Lung microvascular endothelial cell (primary cell): ENCODE measurements around the gene PSMD13. TPM values are rescaled to one million over a fixed set of nuclear protein-coding genes. Genes with fewer than 3 reads are reported as not detected.
A peak's percentile ranks its signal among the peaks of the same experiment; 100 is the strongest.

ENCODE experiments used
- DNase-seq, 2 donors: peaks; one replicate each; pipeline versions ENCODE4 v3.0.0 to v3.0.0-alpha.2; 2010; ENCODE audit warnings: low read depth in 2 of 2
- total RNA-seq: library from RNA; depleted of rRNA; stranded (reverse); fragments of >200 nt; gene quantifications from 2 replicates; pipeline ENCODE4 v1.2.1, GENCODE V29; 2014

PSMD13 gene
- total RNA-seq, 1 donor from 2014 or later, result 141 TPM

GRCh38 chr11:287821-288477, 51.2 kb downstream of the PSMD13 start:
- DNase-seq, result no peak

DNA sequence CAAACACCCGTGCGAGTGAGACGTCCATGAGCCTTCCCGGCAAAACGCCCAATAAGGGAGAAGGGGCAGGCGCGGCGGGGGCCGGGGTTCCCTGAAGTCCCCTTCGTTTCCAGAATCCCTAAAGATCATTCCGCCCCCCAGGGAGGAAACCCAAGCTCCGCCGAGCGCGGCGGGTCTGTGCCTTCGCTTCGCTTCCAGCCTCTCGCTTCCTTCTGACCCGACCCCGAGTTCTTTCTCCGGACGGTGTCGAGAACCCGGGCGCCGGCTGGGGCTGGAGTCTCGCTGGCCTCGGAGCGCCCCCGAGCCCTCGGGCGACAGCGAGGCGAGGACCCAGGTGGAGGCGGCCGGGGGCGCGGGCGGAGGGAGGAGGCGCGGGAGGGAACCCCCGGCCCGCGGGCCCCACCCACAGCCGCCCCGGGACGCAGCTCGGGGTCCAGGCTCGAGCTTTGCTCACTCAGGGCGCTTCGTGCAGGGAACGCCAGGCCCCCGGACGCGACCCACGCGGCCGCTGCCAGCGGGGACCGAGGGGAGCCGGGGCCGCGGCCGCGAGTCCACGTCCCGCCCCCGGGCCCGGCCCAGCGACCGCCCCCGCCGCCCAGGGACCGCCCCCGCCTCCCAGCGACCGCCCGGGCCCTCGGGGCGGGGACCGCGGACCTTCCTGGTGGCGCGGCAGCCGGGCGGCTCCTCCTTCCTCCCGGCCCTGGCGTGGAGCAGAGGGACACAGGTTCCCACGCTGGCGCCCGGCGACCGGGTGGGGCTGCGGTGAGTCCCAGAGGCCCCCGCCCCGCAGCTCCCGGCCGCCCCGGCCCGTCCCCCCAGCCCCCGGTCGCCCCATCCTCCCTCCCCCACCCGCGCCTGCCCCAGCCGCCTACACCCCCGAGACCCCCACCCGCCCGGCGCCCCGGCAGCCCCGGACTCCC, 52.0 kb downstream of the PSMD13 start, which contains the start of gene PGGHG:
Gene PGGHG, plus strand, starts transcription at position 649 of the 920 bp plus-strand sequence. CDS start 691 bp downstream, outside the sequence.
- peak; percentile 33 to 64 for DNase-seq

DNA sequence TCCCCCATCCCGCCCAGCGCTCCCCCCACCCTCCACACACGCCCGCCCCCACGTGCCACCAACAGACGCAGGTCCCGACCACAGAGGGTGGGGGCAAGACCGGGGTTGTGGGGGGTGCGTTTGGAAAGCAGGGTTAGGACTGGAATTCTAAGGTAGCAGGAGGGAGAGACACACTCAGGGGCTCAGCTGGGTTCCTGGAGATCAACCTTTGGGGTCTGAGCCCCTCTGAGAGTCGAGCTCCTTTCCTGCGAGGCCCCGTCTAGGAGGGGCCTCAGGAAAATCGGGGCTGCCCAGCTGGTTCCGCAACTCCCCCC, 52.6 kb downstream of the PSMD13 start:
- DNase-seq, result no peak

DNA sequence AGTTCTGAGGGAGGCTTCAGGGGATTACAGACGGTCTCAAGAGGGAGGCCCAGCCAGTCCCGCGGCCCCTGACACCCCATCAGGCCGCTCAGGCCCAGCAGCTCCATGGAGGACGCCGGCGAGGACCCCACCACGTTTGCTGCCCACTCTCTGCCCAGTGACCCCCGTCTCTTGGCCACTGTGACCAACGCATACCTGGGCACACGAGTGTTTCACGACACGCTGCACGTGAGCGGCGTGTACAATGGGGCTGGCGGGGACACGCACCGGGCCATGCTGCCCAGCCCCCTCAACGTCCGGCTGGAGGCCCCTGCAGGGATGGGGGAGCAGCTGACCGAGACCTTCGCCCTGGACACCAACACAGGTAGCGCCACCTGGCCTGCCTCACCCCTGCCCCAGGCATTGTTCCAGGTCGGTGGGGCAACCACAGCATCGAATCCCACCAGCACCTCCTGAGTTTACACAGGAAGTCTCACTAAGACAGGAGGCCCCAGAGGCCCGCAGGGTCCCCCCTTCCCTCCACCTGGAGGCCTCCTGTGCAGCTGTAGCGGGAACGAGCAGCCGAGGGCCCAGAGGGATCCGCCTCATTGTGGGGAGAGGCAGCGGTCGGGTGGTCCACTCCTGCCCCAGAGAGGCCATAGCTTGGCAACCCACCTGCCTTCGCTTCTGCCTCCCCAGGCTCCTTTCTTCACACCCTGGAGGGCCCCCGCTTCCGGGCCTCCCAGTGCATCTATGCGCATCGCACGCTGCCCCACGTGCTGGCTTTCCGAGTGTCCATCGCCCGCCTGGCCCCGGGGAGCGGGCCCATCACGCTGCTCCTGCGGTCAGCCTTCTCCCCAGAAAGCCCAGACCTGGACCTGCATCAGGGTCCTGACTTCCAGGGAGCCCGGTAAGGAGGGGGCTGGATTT, 53.2 kb downstream of the PSMD13 start:
- no peak for DNase-seq

DNA sequence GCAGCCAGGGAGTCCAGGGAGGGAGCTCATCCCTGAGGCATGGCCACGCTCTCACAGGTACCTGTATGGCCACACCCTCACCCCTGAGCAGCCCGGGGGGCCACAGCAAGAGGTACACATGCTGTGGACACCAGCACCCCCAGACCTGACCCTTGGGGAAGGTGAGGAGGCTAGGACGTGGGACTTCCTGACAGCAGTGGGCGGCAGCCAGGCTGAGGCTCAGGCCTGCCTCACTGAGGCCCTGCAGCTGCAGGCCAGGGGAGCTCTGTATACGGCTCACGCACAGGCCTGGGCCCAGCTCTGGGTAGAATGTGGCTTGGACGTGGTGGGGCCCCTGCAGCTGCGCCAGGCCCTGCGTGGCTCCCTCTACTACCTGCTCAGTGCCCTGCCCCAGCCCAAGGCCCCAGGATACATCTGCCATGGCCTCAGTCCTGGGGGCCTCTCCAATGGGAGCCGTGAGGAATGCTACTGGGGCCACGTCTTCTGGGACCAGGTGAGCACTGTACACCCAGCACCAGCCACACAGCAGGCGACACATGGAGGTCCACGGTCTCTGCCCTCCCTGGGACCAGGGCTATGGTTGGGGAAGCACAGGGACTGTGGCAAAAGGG, 54.0 kb downstream of the PSMD13 start:
- DNase-seq, result no peak

- DNase-seq, result no peak
Observed at GRCh38 chr11:291281-292210, 54.8 kb downstream of the PSMD13 start.

DNA sequence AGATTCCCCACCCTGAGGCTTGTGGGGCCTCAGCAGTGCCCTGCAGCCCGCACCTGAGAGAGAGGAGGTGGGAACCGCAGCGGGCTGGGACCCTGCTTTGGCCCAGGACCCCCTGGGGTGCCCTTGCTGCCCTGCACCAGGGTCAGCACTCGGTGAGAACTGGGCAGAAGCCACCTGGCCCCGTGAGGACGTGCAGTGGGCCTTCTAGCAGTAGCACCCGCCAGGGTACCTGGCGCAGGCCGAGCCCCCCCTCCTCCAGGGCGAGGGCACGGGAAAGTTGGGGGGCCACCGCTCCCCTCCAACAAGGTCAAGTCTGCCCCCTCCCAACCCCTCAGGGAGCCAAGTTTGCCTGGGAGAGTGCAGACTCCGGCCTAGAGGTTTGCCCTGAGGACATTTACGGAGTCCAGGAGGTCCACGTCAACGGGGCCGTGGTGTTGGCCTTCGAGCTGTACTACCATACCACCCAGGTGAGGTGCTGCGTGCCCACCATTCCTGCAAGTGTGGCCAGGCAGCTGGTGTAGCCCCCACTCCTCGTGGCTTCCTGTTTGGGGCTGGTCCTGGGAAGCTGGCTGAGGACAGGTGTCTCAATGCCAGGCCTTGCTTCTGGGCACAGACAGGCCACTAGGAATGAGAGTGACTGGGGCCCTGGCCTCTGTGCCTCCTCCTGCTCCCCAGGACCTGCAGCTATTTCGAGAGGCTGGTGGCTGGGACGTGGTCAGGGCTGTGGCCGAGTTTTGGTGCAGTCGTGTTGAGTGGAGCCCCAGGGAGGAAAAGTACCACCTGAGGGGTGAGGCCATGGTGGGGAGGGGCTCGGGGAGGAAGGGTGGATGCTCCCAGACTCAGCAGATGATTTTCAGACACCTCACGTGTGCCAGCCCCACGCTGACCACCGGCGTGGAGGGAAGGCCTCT, 55.7 kb downstream of the PSMD13 start:
- no peak for DNase-seq

DNA sequence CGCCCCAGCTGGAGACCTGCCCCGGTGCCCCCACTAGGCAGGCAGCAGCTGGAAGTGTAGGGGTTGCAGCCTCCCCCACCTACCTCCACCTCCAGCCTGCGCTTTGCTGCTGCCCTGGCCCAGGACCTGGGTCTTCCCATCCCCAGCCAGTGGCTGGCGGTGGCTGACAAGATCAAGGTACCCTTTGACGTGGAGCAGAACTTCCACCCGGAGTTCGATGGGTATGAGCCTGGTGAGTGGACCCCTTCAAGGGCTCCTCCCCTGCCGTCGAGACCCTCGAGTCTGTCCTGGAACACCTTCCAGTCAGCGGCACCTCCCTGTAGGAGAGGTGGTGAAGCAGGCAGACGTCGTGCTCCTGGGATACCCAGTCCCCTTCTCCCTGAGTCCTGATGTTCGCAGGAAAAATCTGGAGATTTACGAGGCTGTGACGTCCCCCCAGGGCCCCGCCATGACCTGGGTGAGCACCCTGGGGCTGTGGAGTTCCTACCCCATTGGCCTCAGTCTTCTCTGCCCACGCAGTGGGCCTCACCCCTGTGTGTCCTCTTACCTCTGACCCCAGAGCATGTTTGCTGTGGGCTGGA, 56.6 kb downstream of the PSMD13 start:
- DNase-seq, result no peak

GRCh38 chr11:293852-294661, 57.3 kb downstream of the PSMD13 start:
- DNase-seq, result no peak

DNA sequence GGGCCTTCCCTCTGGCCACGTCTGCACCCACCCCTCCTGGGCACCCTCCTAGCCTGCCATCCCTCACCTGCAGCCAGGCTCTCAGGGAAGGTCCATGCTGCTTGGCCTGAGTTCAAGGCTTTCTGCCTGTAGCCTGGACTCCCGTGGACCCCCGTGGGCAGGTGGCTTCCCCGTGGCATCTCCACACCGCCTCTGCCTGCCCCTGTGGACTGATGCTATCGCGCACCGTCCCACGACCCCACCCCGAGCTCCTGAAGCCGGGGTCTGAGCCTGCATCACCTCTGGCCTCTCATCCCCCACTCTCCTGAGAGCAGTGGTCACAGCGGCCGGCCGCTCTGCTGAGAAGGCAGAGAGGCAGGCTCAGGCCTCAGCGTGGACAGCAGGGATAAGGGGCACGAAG, 58.0 kb downstream of the PSMD13 start:
- no peak for DNase-seq

DNA sequence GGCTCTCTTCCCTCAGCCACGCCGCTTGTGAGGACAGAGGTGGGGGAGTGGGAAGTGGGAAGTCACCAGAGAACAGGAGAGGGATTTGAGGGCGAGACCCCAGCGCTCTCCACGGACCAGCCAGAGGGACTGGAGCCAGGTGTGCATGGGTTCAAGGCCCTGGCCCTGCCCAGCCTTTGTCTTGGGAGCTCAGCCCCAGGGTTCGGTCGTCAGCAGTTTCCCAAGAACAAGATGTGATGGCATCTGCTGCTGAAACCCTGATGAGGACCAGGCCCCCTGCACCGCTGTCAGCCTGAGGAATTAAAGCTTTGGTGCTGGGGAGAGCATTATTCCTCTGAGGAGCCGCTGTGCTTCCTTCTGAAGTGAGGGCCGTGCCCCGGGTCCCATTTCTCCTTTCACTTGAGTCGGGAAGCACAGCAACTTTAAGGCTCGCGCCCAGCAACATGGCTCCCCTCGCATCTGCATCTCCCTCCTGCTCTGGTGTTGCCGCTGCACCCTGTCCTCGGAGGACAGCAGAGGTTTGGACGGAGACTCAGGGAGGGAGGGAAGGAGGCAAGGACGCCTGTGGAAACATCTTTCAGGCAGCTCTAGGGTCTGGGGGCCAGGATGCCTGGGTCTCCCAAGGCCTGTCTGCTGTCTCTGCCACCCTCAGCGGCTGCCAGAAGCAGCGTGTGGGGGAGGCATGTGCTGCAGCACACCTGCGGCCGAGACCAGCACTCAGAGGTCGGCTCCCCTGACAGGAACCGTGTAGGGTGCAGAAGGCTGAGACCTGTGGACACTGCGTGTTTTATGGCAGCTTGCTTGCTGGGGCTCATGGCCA, 58.8 kb downstream of the PSMD13 start:
- no peak for DNase-seq

DNA sequence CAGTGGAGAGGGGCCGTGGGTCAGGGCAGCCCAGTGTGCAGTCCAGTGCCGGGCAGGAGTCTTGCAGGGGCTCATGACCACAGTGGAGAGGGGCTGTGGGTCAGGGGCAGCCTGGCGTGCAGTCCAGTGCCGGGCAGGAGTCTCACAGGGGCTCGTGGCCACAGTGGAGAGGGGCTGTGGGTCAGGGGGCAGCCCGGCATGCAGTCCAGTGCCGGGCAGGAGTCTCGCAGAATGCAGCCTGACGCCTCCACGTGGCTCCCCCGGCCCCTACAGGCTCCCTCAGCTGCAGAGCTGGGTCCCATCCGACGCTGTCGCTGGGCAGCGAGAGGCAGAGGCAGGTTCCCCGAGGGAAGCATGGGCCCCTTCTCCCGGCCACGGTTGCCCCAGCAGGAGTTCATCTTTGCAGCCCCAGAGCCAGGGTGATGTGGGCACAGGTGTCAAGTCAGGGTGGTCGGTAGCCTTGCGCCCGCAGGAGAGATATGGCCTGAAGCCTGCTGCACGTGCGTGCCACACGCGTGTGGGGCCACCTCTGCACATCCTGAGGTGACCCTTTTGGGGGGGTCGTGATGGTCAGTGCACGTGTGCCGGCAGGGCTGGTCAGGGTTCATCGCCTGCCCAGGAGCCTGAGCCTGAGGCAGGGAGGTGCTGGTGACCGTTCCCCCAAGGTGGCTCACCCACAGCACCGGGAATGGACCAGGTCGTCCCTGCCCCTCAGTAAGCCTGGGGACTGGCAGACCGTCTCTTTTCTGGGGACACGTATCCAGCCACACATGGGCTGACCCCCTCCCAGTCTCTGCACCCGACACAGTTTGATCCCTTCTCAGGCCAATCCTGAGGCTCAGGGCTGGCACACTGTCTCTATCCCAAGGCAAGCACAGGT, 59.6 kb downstream of the PSMD13 start:
- no peak for DNase-seq

- no peak for DNase-seq
Observed at GRCh38 chr11:297051-297585, 60.3 kb downstream of the PSMD13 start.

DNA sequence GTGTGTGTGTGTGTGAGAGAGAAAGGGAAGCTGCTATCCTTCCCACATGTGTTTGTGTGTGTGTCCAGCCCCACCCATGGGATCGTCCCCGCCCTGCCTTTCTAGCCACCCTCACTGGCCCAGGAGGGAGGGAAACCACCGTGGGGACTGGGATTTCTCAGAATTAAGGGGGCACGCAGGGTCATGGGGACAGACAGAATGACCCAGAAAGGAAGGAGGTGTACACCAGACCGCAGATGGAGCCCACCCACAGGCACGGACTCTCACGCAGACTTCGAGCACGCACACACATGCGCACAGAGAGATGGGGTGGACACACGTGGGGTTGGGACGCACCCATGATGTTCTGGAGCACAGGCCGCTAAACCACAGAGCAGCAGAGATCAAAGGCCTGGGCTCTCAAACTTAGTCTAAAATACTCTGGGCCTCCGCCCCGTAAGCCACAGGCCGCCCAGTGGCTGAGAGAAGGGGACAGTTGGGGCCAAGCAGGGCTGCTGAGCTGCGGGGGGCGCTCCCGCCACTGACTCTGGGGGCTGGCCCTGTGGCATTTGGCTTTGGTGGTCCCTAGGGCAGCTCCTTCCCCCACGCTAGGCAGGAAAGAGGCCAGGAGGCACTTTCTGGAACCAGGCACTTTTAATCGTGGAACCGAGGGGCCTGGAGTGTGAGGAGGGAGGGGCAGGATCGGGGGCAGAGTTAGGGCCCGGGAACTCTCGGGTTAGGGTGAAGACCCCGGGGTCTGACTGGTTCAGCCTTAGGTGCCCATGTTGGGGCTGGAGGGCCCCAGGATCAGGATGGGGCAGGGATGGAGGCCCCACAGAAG, 61.0 kb downstream of the PSMD13 start:
- no peak for DNase-seq
